Effector memory CD4-positive, alpha-beta T cell (primary cell): ENCODE results near the gene RIPPLY2.

Experiments used
- DNase-seq, 3 donors: peaks; one replicate each; pipeline ENCODE4 v3.0.0-alpha.2; 2020
- H3K27ac ChIP-seq: 2 replicates; pipeline ENCODE4 v1.7.0; 2013; ENCODE audit warnings: mild to moderate bottlenecking, low read length, moderate library complexity; ENCODE audit not compliant: insufficient read depth, poor library complexity, severe bottlenecking
- H3K27me3 ChIP-seq: replicated peaks from 2 replicates; pipeline ENCODE4 v1.7.0; 2013; ENCODE audit warnings: mild to moderate bottlenecking, low read length; ENCODE audit not compliant: insufficient read depth, control insufficient read depth, poor library complexity, severe bottlenecking
- H3K36me3 ChIP-seq: 2 replicates; pipeline ENCODE4 v1.7.0; 2013; ENCODE audit warnings: mild to moderate bottlenecking, low read length, moderate library complexity; ENCODE audit not compliant: control insufficient read depth, insufficient read depth
- H3K4me1 ChIP-seq: 2 replicates; pipeline ENCODE4 v1.7.0; 2013; ENCODE audit warnings: low read length, mild to moderate bottlenecking; ENCODE audit not compliant: control insufficient read depth, insufficient read depth, poor library complexity, severe bottlenecking
- H3K4me3 ChIP-seq: 2 replicates; pipeline ENCODE4 v1.7.0; 2013; ENCODE audit warnings: low read length, low read depth, mild to moderate bottlenecking; ENCODE audit not compliant: insufficient read depth, poor library complexity, severe bottlenecking
- H3K9me3 ChIP-seq: 2 replicates; pipeline ENCODE4 v1.7.0; 2013; ENCODE audit warnings: mild to moderate bottlenecking, low read length, moderate library complexity; ENCODE audit not compliant: control insufficient read depth

Gene RIPPLY2

DNA sequence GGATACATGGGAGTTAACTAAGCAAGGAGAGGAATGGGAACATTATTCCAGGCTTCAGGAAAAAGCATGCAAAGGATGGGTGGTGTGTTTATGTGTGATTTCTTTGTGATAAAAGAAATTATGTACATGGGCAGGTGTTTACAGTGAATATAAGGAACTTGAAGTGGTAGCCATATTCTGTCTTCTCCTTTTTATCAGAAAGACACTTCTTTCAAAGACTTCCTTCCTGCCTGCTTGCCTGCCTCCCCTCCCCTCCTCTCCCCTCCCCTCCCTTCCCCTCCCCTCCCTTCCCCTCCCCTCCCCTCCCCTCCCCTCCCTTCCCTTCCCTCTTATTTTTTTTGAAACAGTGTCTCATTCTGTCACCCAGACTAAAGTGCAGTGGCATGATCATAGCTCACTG, 20.7 kb downstream of the RIPPLY2 start:
- Histone ChIP-seq H3K4me1 (no peaks in the 10 kb centered on the region), H3K4me3 (no peak overlapping the region), H3K27me3 (no peaks in the 10 kb centered on the region), H3K27ac (no peak overlapping the region), H3K9me3 (no peaks in the 10 kb centered on the region), H3K36me3 (no peaks in the 10 kb centered on the region)
- DNase-seq: no peak

DNA sequence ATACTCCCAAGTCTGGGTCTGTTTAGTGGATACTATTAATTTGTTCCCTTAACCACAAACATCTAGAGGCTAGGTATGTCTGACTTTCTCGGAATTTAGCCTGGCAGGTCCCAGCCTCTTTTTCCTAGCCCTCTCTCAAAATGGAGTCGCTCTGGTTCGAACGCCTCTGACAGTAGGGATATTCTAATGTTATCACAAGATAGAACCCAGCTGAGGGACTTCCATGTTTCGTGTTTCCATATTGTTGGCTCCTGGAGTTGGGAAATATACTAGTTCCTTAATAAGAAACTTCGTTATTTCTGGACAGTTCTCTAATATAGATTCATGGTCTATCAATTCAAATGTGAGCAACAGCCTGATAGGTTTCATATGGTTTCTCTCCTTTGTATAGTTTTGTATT, 22.7 kb downstream of the RIPPLY2 start:
- no peaks in the 10 kb centered on the region for H3K27me3 ChIP-seq
- H3K4me3 ChIP-seq: no peak overlapping the region
- no peak overlapping the region for H3K27ac ChIP-seq
- H3K9me3 ChIP-seq: no peaks in the 10 kb centered on the region
- DNase-seq: no peak
- no peaks in the 10 kb centered on the region for H3K4me1 ChIP-seq
- H3K36me3 ChIP-seq: no peaks in the 10 kb centered on the region

DNA sequence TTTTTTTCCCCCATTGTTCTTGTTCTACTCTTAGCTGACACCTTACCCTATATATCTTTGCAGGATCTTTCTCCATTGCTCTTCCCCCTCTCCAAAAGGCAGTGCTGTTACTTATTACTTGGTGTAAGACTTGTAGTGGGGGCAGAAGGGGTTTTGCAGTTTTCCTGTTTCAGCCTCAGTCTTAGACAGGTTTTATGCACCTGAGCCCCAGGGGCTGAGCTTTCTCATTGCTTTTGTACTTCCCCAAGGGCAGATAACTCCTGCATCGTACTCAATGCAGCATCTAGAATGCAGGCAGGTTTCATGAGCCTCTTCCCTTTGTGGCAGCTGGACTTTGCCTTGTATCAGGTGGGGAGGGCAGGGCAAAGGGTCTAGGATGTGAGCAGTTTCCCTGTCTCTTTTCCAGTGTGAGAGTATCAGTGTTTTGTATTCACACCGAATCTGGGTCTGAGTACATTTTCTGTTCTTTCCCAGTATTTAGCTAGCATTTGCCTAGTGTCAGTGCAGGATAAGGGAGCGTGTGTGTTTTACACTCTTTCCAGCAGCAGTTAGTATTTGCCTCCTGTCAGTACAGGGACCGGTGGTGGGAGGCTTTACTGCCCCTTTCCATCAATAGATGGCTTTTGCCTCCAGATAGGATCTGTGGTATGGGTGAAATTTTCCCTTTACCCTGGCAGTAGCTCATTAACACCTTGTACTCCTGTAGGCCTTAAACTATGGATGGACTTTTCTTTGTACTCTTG, 25.9 kb downstream of the RIPPLY2 start:
- DNase-seq: no peak
- Histone ChIP-seq H3K27ac (no peak overlapping the region), H3K36me3 (no peaks in the 10 kb centered on the region), H3K27me3 (no peaks in the 10 kb centered on the region), H3K4me3 (no peak overlapping the region), H3K9me3 (no peaks in the 10 kb centered on the region), H3K4me1 (no peaks in the 10 kb centered on the region)

DNA sequence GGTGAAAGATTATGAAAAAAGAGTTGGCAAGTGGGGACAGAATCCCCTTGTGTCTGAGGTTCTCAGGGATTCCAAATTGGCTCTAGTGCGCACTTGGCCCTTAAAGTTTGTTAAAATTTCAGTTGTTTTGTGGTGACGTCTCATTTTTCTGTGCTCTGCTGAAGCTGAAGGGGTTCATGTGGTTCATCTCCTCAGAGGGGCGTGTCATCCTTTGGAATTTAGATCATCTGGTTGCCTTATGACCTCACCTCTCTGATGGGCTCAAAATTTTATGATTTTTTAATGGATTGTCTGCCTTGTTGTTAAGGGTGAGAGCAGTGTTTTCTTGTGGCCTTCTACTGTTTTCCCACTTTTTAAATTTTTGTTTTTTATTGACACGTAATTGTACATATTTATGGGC, 26.6 kb downstream of the RIPPLY2 start:
- no peak for DNase-seq
- Histone ChIP-seq H3K27ac (no peak overlapping the region), H3K27me3 (no peaks in the 10 kb centered on the region), H3K4me3 (no peak overlapping the region), H3K9me3 (no peaks in the 10 kb centered on the region), H3K4me1 (no peaks in the 10 kb centered on the region), H3K36me3 (no peaks in the 10 kb centered on the region)

DNA sequence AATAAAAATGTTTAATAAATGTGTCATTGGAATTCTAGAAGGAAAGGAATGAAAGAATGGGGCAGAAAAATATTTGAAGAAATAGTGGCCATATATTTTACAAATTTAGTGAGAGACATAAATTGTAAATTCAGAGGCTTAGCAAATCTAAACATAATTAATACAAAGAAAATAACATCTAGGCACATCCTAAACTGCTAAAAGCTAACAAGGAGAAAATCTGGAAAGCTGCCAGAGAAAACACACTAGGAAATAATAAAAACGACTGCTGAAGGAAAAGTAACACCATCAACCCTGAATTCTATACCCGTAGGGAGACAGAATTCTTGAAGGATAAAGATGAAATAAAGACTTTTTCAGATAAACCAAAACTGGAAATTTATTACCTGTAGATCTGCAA, 30.1 kb downstream of the RIPPLY2 start:
- Histone ChIP-seq H3K9me3 (no peaks in the 10 kb centered on the region), H3K27ac (no peak overlapping the region), H3K27me3 (no peaks in the 10 kb centered on the region)

DNA sequence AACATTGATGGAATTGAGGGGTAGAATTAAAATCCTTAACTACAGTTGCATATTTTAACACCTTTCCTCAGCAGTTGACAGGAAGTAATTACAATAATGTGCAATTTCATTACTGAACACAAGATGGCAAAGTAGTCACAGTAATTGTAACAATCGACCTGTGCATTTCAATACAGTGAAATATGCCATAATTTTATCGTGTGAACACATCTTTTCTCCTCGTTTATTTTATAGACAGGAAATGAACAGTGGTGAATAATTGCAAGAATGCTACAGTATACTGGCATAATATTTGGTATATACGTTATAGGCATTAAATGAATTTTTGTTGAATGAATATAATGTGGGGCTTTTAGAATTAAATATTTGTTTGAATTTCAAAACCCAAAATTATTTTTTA, 31.4 kb downstream of the RIPPLY2 start:
- Histone ChIP-seq H3K4me3 (no peak overlapping the region), H3K27ac (no peak overlapping the region), H3K4me1 (no peaks in the 10 kb centered on the region), H3K27me3 (no peaks in the 10 kb centered on the region), H3K9me3 (no peaks in the 10 kb centered on the region), H3K36me3 (no peaks in the 10 kb centered on the region)
- DNase-seq: no peak

More for the DNA sequence above, 30.1 kb downstream of the RIPPLY2 start:
- no peaks in the 10 kb centered on the region for H3K36me3 ChIP-seq
- DNase-seq: no peak
- no peaks in the 10 kb centered on the region for H3K4me1 ChIP-seq
- no peak overlapping the region for H3K4me3 ChIP-seq

DNA sequence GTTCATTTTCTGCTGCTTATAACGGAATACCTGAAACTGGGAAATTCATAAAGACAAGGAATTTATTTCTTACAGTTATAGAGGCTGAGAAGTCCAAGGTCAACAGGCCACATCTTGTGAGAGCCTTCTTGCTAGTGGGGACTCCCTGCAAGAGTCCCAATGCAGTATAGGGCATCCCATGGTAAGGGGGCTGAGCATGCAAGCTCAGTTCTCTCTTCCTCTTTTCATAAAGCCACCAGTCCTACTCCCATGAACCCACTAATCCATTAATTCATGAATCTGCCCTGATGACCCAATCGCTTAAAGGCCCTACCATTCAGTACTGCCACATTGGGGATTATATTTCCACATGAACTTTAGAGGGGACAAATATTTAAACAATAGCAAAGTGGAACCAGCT, 32.8 kb downstream of the RIPPLY2 start:
- no peak overlapping the region for H3K27ac ChIP-seq
- H3K9me3 ChIP-seq: no peaks in the 10 kb centered on the region
- no peak for DNase-seq
- H3K4me3 ChIP-seq: no peak overlapping the region
- no peaks in the 10 kb centered on the region for H3K27me3 ChIP-seq
- H3K4me1 ChIP-seq: no peaks in the 10 kb centered on the region
- H3K36me3 ChIP-seq: no peaks in the 10 kb centered on the region

DNA sequence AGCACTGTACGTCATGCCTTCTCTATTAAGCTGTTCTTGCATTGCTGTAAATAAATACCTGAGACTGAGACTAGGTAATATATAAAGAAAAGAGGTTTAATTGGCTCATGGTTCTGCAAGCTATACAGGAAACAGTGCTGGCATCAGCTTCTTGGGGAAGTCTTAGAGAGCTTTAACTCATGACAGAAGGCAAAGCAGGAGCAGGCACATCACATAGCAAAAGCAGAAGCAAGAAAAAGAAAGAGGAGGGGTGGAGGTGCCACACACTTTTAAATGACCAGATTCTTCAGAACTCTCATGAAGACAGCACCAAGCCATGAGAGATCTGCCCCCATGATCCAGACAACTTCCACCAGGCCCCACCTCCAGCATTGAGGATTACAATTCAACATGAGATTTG, 36.5 kb downstream of the RIPPLY2 start:
- H3K27me3 ChIP-seq: no peaks in the 10 kb centered on the region
- DNase-seq: no peak
- H3K36me3 ChIP-seq: peaks cover 4% of the 10 kb centered on the region
- no peak overlapping the region for H3K4me3 ChIP-seq
- H3K4me1 ChIP-seq: no peaks in the 10 kb centered on the region
- H3K27ac ChIP-seq: no peak overlapping the region
- H3K9me3 ChIP-seq: no peaks in the 10 kb centered on the region

DNA sequence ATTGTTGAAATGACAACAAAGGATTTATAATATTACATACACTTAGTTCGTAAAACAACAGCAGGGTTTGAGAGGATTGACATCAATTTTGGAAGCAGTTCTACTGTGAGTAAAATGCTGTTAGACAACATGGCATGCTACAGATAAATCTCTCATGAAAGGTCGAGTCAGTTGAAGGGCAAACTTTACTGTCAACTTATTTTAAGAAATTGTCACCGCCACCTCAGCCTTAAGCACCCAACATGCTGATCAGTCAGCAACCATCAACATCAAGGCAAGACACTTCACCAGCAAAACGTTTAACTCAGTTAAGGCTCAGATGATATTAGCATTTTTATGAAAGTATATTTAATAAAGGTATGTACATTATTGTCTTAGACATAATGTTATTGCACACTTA, 37.4 kb downstream of the RIPPLY2 start:
- DNase-seq: no peak
- no peaks in the 10 kb centered on the region for H3K4me1 ChIP-seq
- H3K36me3 ChIP-seq: peaks cover 4% of the 10 kb centered on the region
- no peaks in the 10 kb centered on the region for H3K27me3 ChIP-seq
- H3K27ac ChIP-seq: no peak overlapping the region
- H3K4me3 ChIP-seq: no peak overlapping the region
- H3K9me3 ChIP-seq: no peaks in the 10 kb centered on the region

DNA sequence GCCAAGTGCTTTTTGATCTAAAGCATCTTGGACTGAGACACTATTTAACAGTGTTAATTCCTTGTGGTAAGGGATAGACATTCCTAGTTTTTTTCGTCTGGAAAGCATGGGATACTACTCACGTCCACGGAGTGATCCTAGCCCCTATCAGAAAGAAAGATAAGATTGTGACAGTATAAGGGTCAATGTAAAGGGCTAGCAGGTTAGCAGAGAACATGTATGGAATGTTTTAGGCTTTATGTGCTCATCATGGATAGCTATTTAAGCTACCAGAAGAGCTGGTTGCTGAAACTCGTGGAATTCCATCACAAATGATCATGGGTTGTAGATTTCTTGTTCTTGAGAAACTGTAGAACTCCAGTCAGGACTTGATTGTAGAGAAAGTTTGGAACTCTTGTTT, 38.4 kb downstream of the RIPPLY2 start:
- Histone ChIP-seq H3K4me3 (no peak overlapping the region), H3K36me3 (peaks cover 8% of the 10 kb centered on the region), H3K4me1 (no peaks in the 10 kb centered on the region), H3K9me3 (no peaks in the 10 kb centered on the region), H3K27ac (no peak overlapping the region), H3K27me3 (no peaks in the 10 kb centered on the region)
- DNase-seq: no peak
